HepG2 (cell line): ENCODE measurements around the gene PLEKHA3. TPM values are rescaled to one million over a fixed set of nuclear protein-coding genes. Genes with fewer than 3 reads are reported as not detected.

Experiments used
- ATAC-seq: fragments of 200-7000 bp; cut with Tn5 transposase; 3 replicates; pipeline ENCODE4 v1.9.1; 2020; ENCODE audit warnings: mild to moderate bottlenecking, moderate library complexity
- BruUV-seq: library from RNA; stranded (reverse); fragments of 400-500 nt; replicated peaks from 2 replicates; lab custom pipeline; 2021; lab: Mats Ljungman, UMichigan
- CTCF ChIA-PET: fragments of 300-600 bp; formaldehyde crosslinking; extraction: SDS; loops from one replicate; lab custom pipeline; 2021; ENCODE audit warnings: low total read pairs, inconsistent platforms, low intra/inter-chr PET ratio; lab: Yijun Ruan, JAX
- POLR2A ChIA-PET: fragments of 350-600 bp; sonication (Branson Sonifier 250); formaldehyde crosslinking; loops from one replicate; lab custom pipeline; 2020; ENCODE audit warnings: antibody characterized with exemption, inconsistent platforms; lab: Yijun Ruan, JAX
- DNase-seq: peaks from one replicate; pipeline ENCODE4 v3.0.0-alpha.2; 2015; ENCODE audit warnings: low spot score
- FAIRE-seq: peaks from 3 replicates; lab custom pipeline; 2011; peaks lifted over from hg19 to GRCh38; lab: Jason Lieb, UNC
- H2AFZ ChIP-seq: one replicate; pipeline ENCODE4 v1.6.1; 2011; ENCODE audit warnings: low read length, inconsistent platforms
- H3K27ac ChIP-seq: fragments of 300-600 bp; 3 replicates; pipeline ENCODE4 v1.8.0; 2011; ENCODE audit warnings: mixed run types, mild to moderate bottlenecking, mixed read lengths, low read length, inconsistent platforms; ENCODE audit not compliant: insufficient read depth; ENCODE audit errors: extremely low read length
- H3K27me3 ChIP-seq, 2 experiments: fragments of 200-600 bp in 1 of 2; 2 replicates in 1 of 2; 3 replicates in 1 of 2; pipeline versions ENCODE4 v1.6.0 to v1.8.0; 2011; ENCODE audit warnings: low read length in 2 of 2, mild to moderate bottlenecking in 2 of 2, moderate library complexity in 2 of 2, inconsistent platforms in 1 of 2; ENCODE audit not compliant: insufficient read depth in 2 of 2, control insufficient read depth in 1 of 2
- H3K36me3 ChIP-seq, 2 experiments: fragments of 200-600 bp in 1 of 2; replicated peaks in 1 of 2; 2 replicates in 1 of 2; 3 replicates in 1 of 2; pipeline versions ENCODE4 v1.5.1 to v1.8.0; 2011; ENCODE audit warnings: low read length in 2 of 2, inconsistent platforms in 1 of 2; ENCODE audit not compliant: insufficient read depth in 2 of 2, control insufficient read depth in 1 of 2
- H3K4me1 ChIP-seq: 2 replicates; pipeline ENCODE4 v1.5.1; 2012; ENCODE audit warnings: low read length, inconsistent platforms; ENCODE audit not compliant: insufficient read depth
- H3K4me2 ChIP-seq: 2 replicates; pipeline ENCODE4 v1.6.0; 2011; ENCODE audit warnings: low read depth, low read length, inconsistent platforms
- H3K4me3 ChIP-seq, 3 experiments: fragments of 200-600 bp in 1 of 3; sonication (generic), shearing (Covaris generic) in 1 of 3; replicated peaks in 1 of 3; 2 replicates each; pipeline ENCODE4 v1.5.1; 2011 to 2016; ENCODE audit warnings: low read length in 3 of 3, inconsistent platforms in 2 of 3, low read depth in 2 of 3, mild to moderate bottlenecking in 2 of 3, control low read depth in 1 of 3, mixed read lengths in 1 of 3; ENCODE audit not compliant: insufficient read depth in 1 of 3
- H3K79me2 ChIP-seq: one replicate; pipeline ENCODE4 v1.6.1; 2011; ENCODE audit warnings: low read length, inconsistent platforms; ENCODE audit not compliant: insufficient read depth
- H3K9ac ChIP-seq: 2 replicates; pipeline ENCODE4 v1.6.0; 2011; ENCODE audit warnings: mild to moderate bottlenecking, low read depth, low read length, inconsistent platforms; ENCODE audit not compliant: insufficient read depth
- H3K9me3 ChIP-seq: 2 replicates; pipeline ENCODE4 v1.5.1; 2012; ENCODE audit warnings: mild to moderate bottlenecking, low read length
- H4K20me1 ChIP-seq: 2 replicates; pipeline ENCODE4 v1.6.0; 2011; ENCODE audit warnings: inconsistent platforms, mild to moderate bottlenecking, low read length, moderate library complexity; ENCODE audit not compliant: insufficient read depth
- GTF2F1 ChIP-seq: fragments of 150-350 bp; IDR thresholded peaks from 2 replicates; pipeline ENCODE4 v1.6.1; 2014; ENCODE audit warnings: low read length
- LCORL ChIP-seq, 2 experiments: fragments of 450-650 bp in 1 of 2; sonication (generic) in 1 of 2; formaldehyde crosslinking in 1 of 2; IDR thresholded peaks; 2 replicates each; pipeline versions ENCODE4 v1.5.0 to v1.6.1; 2017 to 2020; ENCODE audit warnings: antibody characterized with exemption in 1 of 2, missing genetic modification reagents in 1 of 2
- WGBS: methylation state at CpG from one replicate; pipeline ENCODE4 v1.1.6; 2017; ENCODE audit warnings: low lambda C conversion rate; 5-methylcytosine and 5-hydroxymethylcytosine counted together
- in situ Hi-C: cut with HindIII; loops from 2 replicates; pipeline ENCODE4 v1.10.0; 2017; ENCODE audit warnings: low pct_unique_long_range_greater_than_20kb; ENCODE audit not compliant: extremely low pct_ligation_motif_present
- intact Hi-C: fragments of 100-400 bp; cut with micrococcal nuclease; formaldehyde crosslinking; loops from one replicate; pipeline ENCODE4 v1.10.0; 2022; ENCODE audit not compliant: unreplicated experiment
- polyA plus RNA-seq, 8 experiments: library from polyadenylated mRNA; depleted of rRNA in 3 of 8; stranded (reverse) in 7 of 8; unstranded in 1 of 8; fragments of >200 nt; fragmentation: Illumina TruSeq in 4 of 8; extraction: Trizol in 4 of 8; gene quantifications; 2 replicates each; pipeline versions ENCODE4 v1.2.1 to v1.2.3, GENCODE V29; 2011 to 2016; ENCODE audit warnings: low read depth in 4 of 8, missing spikeins in 1 of 8, mixed read lengths in 1 of 8; ENCODE audit not compliant: insufficient read depth in 1 of 8
- total RNA-seq, 5 experiments: library from RNA; depleted of rRNA; stranded (reverse); fragments of >200 nt; fragmentation: Illumina TruSeq; extraction: Trizol; gene quantifications; 2 replicates each; pipeline ENCODE4 v1.2.3, GENCODE V29; 2016; ENCODE audit warnings: low read depth in 1 of 5
- TF ChIP-seq, protein P1 (sequence below): sonication (generic); formaldehyde crosslinking; IDR thresholded peaks from 2 replicates; pipeline ENCODE4 v1.4.0; 2020; ENCODE audit warnings: mild to moderate bottlenecking, missing genetic modification reagents

Gene PLEKHA3
- total and polyA plus RNA-seq, 2 of the 13 experiments (the other 11 are each of a cell fraction or from before 2014, with no cell fraction given) = 11.7 to 23.1 TPM

- ChIA-PET POLR2A (interaction anchor here (2.9 kb wide), 1 partner anchor 33 kb away, joined by 9 read pairs; the partner anchor contains the start of genes PJVK and PRKRA), CTCF (no interaction called here)
- 94% methylated on average over 6 of the region's 6 CpGs for WGBS
- Histone ChIP-seq H3K9ac (no peak overlapping the region), H3K27ac (no peak overlapping the region), H4K20me1 (peaks cover 9% of the 10 kb centered on the region; the same call in 1 of the 2 replicates), H2AFZ (no peak overlapping the region), H3K36me3 (peaks cover 0 to 28% of the 10 kb centered on the region in 2 experiments), H3K27me3 (no peaks in the 10 kb centered on the region; a peak in 1 of 5 replicates), H3K4me3 (no peak overlapping the region), H3K4me2 (no peak overlapping the region), H3K79me2 (peaks cover 44% of the 10 kb centered on the region), H3K9me3 (no peaks in the 10 kb centered on the region), H3K4me1 (peaks cover 38% of the 10 kb centered on the region)
- in situ Hi-C loops = no loop called here
- BruUV-seq = no TSS peak
- ATAC-seq = no peak
- DNase-seq = no peak
- TF ChIP-seq LCORL (IDR thresholded peaks at IDR 0.05) (peak; percentile 94), LCORL (CRISPR knock-in tag; IDR thresholded peaks at IDR 0.05) (no peak), GTF2F1 (0 out of 2 replicates have a peak, but pooled peaks have one; percentile 36)
- TF ChIP-seq, protein P1, sequence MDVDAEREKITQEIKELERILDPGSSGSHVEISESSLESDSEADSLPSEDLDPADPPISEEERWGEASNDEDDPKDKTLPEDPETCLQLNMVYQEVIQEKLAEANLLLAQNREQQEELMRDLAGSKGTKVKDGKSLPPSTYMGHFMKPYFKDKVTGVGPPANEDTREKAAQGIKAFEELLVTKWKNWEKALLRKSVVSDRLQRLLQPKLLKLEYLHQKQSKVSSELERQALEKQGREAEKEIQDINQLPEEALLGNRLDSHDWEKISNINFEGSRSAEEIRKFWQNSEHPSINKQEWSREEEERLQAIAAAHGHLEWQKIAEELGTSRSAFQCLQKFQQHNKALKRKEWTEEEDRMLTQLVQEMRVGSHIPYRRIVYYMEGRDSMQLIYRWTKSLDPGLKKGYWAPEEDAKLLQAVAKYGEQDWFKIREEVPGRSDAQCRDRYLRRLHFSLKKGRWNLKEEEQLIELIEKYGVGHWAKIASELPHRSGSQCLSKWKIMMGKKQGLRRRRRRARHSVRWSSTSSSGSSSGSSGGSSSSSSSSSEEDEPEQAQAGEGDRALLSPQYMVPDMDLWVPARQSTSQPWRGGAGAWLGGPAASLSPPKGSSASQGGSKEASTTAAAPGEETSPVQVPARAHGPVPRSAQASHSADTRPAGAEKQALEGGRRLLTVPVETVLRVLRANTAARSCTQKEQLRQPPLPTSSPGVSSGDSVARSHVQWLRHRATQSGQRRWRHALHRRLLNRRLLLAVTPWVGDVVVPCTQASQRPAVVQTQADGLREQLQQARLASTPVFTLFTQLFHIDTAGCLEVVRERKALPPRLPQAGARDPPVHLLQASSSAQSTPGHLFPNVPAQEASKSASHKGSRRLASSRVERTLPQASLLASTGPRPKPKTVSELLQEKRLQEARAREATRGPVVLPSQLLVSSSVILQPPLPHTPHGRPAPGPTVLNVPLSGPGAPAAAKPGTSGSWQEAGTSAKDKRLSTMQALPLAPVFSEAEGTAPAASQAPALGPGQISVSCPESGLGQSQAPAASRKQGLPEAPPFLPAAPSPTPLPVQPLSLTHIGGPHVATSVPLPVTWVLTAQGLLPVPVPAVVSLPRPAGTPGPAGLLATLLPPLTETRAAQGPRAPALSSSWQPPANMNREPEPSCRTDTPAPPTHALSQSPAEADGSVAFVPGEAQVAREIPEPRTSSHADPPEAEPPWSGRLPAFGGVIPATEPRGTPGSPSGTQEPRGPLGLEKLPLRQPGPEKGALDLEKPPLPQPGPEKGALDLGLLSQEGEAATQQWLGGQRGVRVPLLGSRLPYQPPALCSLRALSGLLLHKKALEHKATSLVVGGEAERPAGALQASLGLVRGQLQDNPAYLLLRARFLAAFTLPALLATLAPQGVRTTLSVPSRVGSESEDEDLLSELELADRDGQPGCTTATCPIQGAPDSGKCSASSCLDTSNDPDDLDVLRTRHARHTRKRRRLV (CRISPR knock-in tag) = no peak
- no peak for FAIRE-seq
- intact Hi-C loops = no loop called here
These were observed 4.2 kb downstream of the PLEKHA3 start for GRCh38 chr2:178484245-178485041.
